22Rv1 (cell line): Measurements from ENCODE around the gene HUWE1.

Source experiments
- H3K27ac ChIP-seq: fragments of 450-650 bp; 2 replicates; pipeline ENCODE4 v1.5.1; 2017
- CTCF ChIP-seq: fragments of 450-650 bp; IDR thresholded peaks from 2 replicates; pipeline ENCODE4 v1.5.1; 2017; ENCODE audit warnings: mild to moderate bottlenecking
- ZFX ChIP-seq: fragments of 450-650 bp; IDR thresholded peaks from 2 replicates; pipeline ENCODE4 v1.6.1; 2017; ENCODE audit warnings: antibody characterized with exemption, borderline replicate concordance

Gene HUWE1

DNA sequence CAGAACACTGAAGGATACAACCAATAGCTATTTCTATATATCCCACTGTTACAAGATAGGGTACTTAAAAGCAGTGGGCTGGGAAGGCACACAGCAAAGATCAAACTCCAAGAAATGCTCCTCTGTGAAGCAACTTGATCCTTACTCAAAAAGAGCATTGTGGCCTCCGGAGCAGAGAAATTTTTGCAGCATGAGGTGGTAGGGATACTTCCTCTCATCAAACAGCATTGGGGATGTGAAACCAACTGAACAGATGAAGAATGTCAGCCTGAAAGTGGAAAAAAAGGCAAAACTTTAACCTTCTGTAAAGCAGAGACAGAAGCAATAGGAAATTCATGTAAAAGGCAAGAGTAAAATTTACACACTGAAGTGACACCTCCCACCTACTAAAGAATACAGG, 92.2 kb downstream of the HUWE1 start:
- TF ChIP-seq CTCF (no peak), ZFX (no peak)
- H3K27ac ChIP-seq: no peak overlapping the region

DNA sequence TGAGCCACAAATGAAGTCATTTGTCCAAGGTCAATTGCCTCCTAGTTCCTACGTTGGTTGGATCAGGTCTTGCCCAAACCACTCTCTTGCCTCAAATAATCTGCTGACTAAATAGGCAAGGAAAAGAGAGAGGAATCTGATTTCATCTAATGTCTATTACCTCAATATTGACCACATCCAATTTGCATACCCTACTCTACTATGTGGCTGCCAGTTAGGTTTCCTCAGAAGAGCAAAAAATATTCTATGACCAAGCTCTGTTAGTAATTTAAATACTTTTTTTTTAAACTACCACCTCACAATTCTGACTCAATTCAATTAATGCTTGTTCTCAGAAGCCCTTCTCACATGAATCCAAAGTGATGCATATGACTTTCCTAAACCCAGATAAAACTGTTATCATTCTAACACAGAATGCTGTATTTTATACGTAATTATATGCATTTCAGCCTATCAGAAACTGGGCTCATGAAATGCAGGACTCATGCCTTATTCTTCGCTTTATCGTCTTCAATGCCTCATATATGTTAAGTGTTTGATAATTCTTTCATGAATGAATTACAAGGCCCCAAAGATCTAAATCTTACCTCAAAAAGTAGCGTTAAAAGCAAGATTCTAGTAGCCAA, 98.6 kb downstream of the HUWE1 start:
- H3K27ac ChIP-seq: no peak overlapping the region
- TF ChIP-seq ZFX (no peak), CTCF (no peak)

DNA sequence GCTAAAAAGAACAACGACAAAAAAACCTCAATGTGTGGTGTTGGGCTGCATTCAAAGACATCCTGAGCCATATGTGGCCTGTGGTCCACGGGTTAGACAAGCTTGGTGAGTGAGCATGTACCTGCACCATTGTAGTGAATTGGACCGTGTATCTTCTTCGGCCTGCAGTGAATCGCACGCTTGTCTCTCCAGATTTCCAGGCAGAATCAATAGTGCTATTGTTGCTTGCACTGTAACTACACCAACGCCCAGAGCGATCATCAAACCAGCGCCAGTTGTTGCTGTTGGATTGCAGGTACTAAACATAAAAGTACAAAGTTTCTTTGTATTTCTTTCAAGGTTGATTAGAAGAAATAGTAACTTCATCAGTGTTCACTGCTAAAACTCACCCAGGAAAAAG, 101.6 kb downstream of the HUWE1 start:
- no peak overlapping the region for H3K27ac ChIP-seq
- no peak for TF ChIP-seq CTCF
- no peak for TF ChIP-seq ZFX

DNA sequence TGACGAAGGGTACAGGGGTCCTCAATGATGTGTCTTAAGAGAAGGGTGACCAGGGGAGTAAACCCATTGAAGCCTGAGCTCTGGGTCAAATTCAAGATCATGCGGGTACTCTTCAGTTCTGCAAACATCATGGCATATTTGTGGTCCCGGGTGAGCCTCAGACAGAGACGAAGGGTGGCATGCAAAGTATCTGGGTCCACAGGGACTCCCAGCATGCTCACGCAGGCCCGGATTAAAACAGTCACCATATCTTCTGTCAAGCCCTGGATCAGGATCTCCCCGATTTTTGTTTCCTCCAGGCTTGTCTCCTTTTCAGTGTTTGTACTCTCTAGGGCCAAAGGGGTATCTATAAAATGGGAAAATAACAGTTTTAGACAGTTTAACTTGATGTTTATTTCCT, 102.9 kb downstream of the HUWE1 start:
- no peak overlapping the region for H3K27ac ChIP-seq
- TF ChIP-seq ZFX: no peak
- no peak for TF ChIP-seq CTCF

- H3K27ac ChIP-seq: no peak overlapping the region
- TF ChIP-seq CTCF (no peak), ZFX (no peak)
These were observed 105.6 kb downstream of the HUWE1 start for GRCh38 chrX:53580742-53581504.

- no peak for TF ChIP-seq ZFX
These were observed 115.0 kb downstream of the HUWE1 start for GRCh38 chrX:53571494-53571893.

DNA sequence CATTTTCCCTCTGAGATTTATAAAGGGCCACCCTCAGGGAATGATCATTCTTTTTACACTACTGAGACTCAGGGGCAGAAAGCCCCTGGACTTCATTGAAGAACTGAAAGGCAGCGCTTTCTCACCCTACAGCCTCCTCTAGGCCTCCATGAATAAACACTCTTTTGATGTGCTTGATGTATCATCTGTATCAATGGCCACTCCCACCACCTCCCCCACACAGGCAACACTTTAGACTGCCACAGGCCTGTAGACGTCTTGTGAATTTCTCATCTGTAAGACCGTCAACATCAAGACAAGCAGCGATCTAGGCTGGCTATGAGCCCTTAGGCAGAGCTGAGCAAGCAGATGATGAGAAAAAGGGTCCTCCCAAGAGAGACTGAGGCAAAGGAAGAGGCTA, 123.2 kb downstream of the HUWE1 start:
- TF ChIP-seq CTCF (no peak), ZFX (no peak)
- H3K27ac ChIP-seq: no peak overlapping the region

More at GRCh38 chrX:53571494-53571893, 115.0 kb downstream of the HUWE1 start:
- H3K27ac ChIP-seq: no peak overlapping the region
